ENCODE results near the gene RNF20. TPM values are rescaled to one million over a fixed set of nuclear protein-coding genes. Genes with fewer than 3 reads are reported as not detected.
"Not testable (repeated sequence)": the region's sequence is repeated elsewhere in the genome, so short reads cannot be mapped to it uniquely, and the experiment has no call there.

The RNF20 gene
- total RNA-seq, 4 donors from 2014 or later = 9.0 to 21.0 (median 13.9) TPM

GRCh38 chr9:101549472-101550098, 15.9 kb downstream of the RNF20 start:
- H3K27me3 ChIP-seq; DNase-seq; in situ Hi-C loops (cut with MboI; ENCODE audit: low pct_ligation_motif_present in 1 of 4, low pct_unique_long_range_greater_than_20kb in 1 of 4, low sequenced_read_pairs in 3 of 4); H3K27ac ChIP-seq; intact Hi-C loops (cut with DNase I; ENCODE audit: low total_unique reads); H3K4me3 ChIP-seq; H3K4me1 ChIP-seq; H3K9me3 ChIP-seq: not testable (repeated sequence)
- WGBS, 2 donors (ENCODE audit: low coverage in 1 of 2) = 88 to 98% methylated on average over 11 to 18 of the region's 18 CpGs
- peaks cover 0 to 92% (median 43%) of the 10 kb centered on the region in 4 donors for H3K36me3 ChIP-seq
- TF ChIP-seq CTCF (IDR thresholded peaks at IDR 0.05) = peak in 4 of 5 experiments; percentile 16 to 31 (median 26)

- TF ChIP-seq CTCF (IDR thresholded peaks at IDR 0.05) (no peak), POLR2A (IDR thresholded peaks at IDR 0.05) (no peak), EP300 (IDR thresholded peaks at IDR 0.05; ENCODE audit: low read depth) (no peak), POLR2AphosphoS5 (IDR thresholded peaks at IDR 0.05) (no peak)
- Histone ChIP-seq H3K4me3 (no peak overlapping the region), H3K27me3 (no peaks in the 10 kb centered on the region), H3K9me3 (no peaks in the 10 kb centered on the region), H3K4me1 (no peaks in the 10 kb centered on the region), H3K27ac (no peak overlapping the region), H3K36me3 (peaks cover 0 to 82% (median 41%) of the 10 kb centered on the region in 4 donors)
- in situ Hi-C loops (cut with MboI; ENCODE audit: low pct_ligation_motif_present in 1 of 4, low pct_unique_long_range_greater_than_20kb in 1 of 4, low sequenced_read_pairs in 3 of 4) (no loop called here), intact Hi-C loops (cut with DNase I; ENCODE audit: low total_unique reads) (no loop called here)
- DNase-seq = no peak
- WGBS, 2 donors (ENCODE audit: low coverage in 1 of 2) = 94 to 100% methylated on average over 1 of the region's 1 CpG
These were observed 28.1 kb downstream of the RNF20 start for GRCh38 chr9:101561740-101562139.

DNA sequence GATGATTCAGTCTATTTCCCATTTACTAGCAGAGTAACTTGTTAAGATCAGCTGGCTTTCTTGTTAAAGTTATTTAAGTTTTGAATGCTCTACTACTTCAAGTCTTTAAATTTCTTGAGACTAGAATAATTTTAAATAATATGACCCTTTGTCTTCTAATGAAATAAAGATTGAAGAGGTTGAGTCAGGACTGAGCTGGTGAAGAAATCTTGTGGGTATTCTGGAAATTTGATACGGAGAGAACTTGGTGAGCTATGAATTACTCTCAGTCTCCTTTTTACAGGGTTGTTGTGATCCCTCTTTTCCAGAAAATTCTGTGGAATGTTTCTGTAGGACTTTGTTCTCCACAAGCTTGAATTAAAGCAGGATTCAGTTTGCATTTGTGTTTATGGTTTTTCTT, 29.3 kb downstream of the RNF20 start:
- 97 to 100% methylated on average over 1 of the region's 1 CpG for WGBS, 2 donors (ENCODE audit: low coverage in 1 of 2)
- peaks cover 0 to 70% (median 36%) of the 10 kb centered on the region in 4 donors for H3K36me3 ChIP-seq
- no peak for DNase-seq
- H3K27me3 ChIP-seq = no peaks in the 10 kb centered on the region
- H3K4me3 ChIP-seq = no peak overlapping the region
- H3K4me1 ChIP-seq = no peaks in the 10 kb centered on the region
- H3K27ac ChIP-seq = no peak overlapping the region
- in situ Hi-C loops (cut with MboI; ENCODE audit: low pct_ligation_motif_present in 1 of 4, low pct_unique_long_range_greater_than_20kb in 1 of 4, low sequenced_read_pairs in 3 of 4) (no loop called here), intact Hi-C loops (cut with DNase I; ENCODE audit: low total_unique reads) (no loop called here)
- TF ChIP-seq CTCF (IDR thresholded peaks at IDR 0.05) = no peak
- no peak for TF ChIP-seq EP300 (IDR thresholded peaks at IDR 0.05; ENCODE audit: low read depth)
- TF ChIP-seq POLR2AphosphoS5 (IDR thresholded peaks at IDR 0.05) = no peak
- TF ChIP-seq POLR2A (IDR thresholded peaks at IDR 0.05) = no peak
- no peaks in the 10 kb centered on the region for H3K9me3 ChIP-seq

- Histone ChIP-seq H3K4me3 (no peak overlapping the region), H3K4me1 (no peaks in the 10 kb centered on the region), H3K36me3 (peaks cover 0 to 58% (median 28%) of the 10 kb centered on the region in 4 donors), H3K27ac (no peak overlapping the region), H3K27me3 (no peaks in the 10 kb centered on the region), H3K9me3 (no peaks in the 10 kb centered on the region)
- TF ChIP-seq POLR2A (IDR thresholded peaks at IDR 0.05) (no peak), EP300 (IDR thresholded peaks at IDR 0.05; ENCODE audit: low read depth) (no peak), POLR2AphosphoS5 (IDR thresholded peaks at IDR 0.05) (no peak), CTCF (IDR thresholded peaks at IDR 0.05) (no peak)
- intact Hi-C loops (cut with DNase I; ENCODE audit: low total_unique reads) = no loop called here
- in situ Hi-C loops (cut with MboI; ENCODE audit: low pct_ligation_motif_present in 1 of 4, low pct_unique_long_range_greater_than_20kb in 1 of 4, low sequenced_read_pairs in 3 of 4) = no loop called here
- DNase-seq = no peak
These were observed 30.6 kb downstream of the RNF20 start for GRCh38 chr9:101564252-101564651.
